Suprapubic skin (tissue), 3 donors: Measurements from ENCODE around the gene LMF2.

Experiments
- CTCF ChIP-seq, 2 donors: fragments of 200-600 bp in 1 of 2; fragments of 450-650 bp in 1 of 2; sonication (generic) in 1 of 2; IDR thresholded peaks; one replicate each; pipeline ENCODE4 v1.5.1; 2016 to 2019; ENCODE audit warnings: antibody characterized with exemption in 2 of 2, mild to moderate bottlenecking in 1 of 2, moderate library complexity in 1 of 2
- EP300 ChIP-seq: sonication (generic); formaldehyde crosslinking; IDR thresholded peaks from one replicate; pipeline ENCODE4 v1.6.1; 2017; ENCODE audit warnings: antibody characterized with exemption
- POLR2A ChIP-seq, 2 donors: fragments of 450-650 bp; IDR thresholded peaks; one replicate each; pipeline ENCODE4 v1.6.1; 2017; ENCODE audit warnings: antibody characterized with exemption in 2 of 2, mild to moderate bottlenecking in 2 of 2, moderate library complexity in 2 of 2

DNA sequence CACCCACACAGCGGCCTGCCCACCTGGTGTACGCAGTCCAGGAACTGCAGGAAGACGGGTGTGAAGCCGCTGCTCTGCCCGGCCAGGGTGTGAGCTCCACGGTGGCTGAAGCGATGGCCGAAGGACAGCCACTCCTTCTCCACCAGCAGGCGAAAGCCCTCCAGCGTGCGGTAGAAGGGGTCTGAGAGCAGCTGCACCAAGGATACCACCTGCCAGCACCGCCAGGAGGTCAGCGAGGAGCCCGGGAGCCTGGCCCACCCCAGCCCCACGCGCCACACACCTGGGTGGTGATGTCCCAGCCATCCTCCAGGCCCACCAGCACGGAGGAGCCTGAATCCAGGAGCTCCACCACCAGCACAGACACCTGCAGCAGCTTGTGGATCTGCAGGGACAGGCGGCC, 52.3 kb downstream of the LMF2 start:
- TF ChIP-seq CTCF (IDR thresholded peaks at IDR 0.05) (no peak), EP300 (no peak), POLR2A (IDR thresholded peaks at IDR 0.05) (no peak)
